GM10847 (cell line): ENCODE measurements around the gene WWC1.

ENCODE experiments used
- POLR2A ChIP-seq: IDR thresholded peaks from 2 replicates; pipeline ENCODE4 v1.6.1; 2011; ENCODE audit not compliant: insufficient read length; ENCODE audit errors: extremely low read depth

The WWC1 gene

DNA sequence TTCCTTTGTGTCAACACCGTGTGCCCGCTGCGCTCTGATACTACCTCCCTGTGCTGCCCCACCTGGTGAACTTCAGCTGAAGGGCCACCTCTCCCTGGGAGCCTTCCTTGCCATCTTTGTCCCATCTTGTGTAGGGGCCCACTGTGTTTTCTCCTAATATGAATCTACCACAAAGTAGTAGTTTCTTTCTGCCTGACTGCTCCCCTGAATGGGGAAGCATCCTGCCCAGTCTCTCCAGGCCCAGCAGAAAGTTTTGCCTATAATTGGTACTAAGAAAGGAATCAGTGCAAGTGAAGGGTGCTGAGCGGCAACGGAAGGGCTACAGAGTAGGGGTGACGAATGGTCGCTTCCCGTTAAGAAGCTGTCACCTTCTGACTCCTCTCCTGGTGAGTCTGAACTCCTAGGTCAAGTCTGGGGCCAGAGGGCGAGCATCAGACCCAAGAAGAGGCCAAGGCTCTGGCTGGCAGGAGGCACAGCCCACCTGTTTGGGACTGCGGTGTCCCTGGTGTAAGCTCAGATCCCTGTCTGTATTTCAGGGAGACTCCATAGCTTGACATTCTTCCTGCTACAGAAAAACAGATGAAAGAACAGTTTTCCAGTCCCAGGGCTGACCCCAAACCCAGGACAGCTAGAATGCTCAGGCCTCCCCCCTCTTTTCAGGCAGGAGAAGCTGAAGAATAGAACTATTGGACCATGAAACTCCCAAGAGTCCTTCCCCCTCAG is 24.1 kb downstream of the WWC1 start:
- no peak for TF ChIP-seq POLR2A

DNA sequence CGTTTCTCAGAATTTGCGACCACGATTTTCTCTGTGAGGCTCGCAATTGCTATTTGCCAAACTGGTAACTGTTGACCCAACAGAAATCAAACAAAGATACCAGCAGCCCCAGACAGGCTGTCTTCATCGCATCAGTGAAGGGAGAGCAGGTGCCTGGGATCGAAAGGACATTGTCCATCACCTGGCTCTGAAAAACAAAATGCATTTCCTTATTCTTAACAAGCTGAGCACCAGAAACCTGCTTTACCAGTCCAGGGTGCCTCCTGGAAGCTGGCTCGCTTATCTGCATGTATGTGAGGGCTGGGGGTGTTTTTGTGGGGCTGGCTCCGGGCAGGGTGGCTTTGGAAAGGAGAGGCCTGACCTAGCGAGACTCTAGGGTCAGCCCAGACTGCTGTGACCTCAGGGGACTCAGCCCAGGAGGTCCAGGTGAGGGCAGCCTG is 24.7 kb downstream of the WWC1 start:
- TF ChIP-seq POLR2A = no peak

DNA sequence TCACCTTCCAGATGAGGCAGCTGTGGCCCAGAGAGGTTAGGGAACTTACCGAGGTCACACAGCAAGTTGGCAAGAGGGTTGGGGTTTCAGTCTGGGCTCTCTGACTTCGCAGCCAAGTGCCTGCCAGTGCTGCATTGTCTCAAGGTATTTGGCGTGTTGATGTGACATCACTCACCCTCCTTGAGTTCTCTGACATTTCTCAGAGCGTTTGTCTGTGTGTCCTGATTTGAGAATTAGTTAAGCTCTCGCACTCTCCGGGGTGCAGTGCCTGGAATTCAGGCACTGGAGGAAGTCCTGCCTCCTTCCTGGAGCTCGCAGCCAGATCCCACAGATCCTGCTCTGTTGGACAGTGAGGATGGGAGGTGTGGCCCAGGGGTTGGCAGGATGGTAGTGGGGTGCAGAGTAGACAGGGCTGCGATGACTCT is 25.7 kb downstream of the WWC1 start:
- no peak for TF ChIP-seq POLR2A

DNA sequence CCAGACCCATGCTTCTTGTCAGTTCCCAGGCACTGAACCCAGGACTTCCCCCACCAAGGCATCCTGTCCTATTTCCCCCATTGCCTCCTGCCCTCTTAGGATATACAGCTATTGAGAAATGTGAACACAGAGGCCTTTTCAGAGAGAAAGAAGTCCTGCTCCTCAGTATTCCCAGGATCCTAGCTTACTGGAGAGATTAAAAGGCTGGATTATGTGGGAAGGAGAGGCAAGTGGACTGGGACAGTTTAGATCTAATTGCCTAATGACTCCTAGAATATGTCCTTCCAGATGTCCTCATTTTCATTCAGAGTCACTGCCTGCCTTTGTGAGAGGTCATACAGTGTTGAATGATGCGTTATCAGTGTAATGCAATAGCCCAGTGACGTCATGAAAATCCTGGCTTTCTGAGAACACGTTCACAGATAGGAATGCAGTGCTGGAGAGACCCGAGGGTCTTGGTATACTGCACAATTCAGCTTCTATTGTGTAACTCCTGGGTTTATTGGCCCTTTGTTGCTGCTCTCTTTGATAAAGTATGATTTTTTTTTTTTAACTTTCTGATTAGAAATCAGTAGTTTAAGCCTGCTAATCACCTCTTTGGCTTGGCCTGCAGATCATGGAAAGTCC is 26.2 kb downstream of the WWC1 start:
- no peak for TF ChIP-seq POLR2A

DNA sequence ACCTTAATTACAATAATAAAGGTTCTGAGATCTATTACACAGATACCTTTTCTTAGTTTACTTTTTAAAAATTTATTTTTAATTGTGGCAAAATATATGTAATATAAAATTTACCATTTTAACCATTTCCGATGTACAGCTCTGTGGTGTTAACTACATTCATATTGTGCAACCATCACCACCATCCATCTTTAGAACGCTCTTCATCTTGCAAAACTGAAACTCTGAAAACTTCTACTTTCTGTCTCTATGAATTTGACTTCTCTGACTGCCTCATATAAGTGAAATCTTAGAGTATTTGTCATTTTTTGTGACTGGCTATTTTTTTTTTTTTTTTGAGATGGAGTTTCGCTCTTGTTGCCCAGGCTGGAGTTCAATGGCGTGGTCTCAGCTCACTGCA is 26.8 kb downstream of the WWC1 start:
- TF ChIP-seq POLR2A = no peak

DNA sequence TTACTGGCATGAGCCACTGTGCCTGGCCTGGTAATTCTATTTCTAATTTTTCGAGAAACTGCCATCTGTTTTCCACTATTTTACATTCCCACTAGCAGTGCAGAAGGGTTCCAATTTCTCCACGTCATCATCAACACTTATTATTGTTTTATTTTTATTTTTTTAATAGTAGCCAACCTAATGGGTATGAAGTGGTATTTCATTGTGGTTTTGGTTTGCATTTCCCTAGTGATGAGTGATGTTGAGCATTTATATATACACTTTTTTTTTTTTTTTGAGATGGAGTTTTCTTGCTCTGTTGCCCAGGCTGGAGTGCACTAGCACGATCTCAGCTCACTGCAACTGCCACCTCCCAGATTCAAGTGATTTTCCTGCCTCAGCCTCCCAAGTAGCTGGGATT is 28.3 kb downstream of the WWC1 start:
- TF ChIP-seq POLR2A = no peak

DNA sequence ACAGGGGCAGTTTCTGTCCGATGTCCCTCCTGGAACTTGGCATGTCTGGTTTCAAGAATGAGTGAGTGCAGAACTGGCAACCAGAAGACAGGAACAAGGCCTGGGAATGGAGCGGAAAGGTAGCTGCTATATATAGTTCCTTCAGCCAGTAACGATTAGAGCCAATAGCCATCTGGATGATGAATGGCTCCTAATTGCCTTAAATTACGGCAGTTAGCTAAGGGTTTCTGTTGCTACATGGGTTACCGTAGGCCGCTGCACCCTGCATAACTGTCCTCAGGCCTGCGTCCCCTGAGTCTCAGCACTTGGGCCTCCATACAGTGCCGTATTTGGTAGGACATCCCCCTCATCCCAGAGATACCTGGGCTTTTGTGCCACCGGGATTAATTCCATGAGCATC is 29.4 kb downstream of the WWC1 start:
- TF ChIP-seq POLR2A = no peak

DNA sequence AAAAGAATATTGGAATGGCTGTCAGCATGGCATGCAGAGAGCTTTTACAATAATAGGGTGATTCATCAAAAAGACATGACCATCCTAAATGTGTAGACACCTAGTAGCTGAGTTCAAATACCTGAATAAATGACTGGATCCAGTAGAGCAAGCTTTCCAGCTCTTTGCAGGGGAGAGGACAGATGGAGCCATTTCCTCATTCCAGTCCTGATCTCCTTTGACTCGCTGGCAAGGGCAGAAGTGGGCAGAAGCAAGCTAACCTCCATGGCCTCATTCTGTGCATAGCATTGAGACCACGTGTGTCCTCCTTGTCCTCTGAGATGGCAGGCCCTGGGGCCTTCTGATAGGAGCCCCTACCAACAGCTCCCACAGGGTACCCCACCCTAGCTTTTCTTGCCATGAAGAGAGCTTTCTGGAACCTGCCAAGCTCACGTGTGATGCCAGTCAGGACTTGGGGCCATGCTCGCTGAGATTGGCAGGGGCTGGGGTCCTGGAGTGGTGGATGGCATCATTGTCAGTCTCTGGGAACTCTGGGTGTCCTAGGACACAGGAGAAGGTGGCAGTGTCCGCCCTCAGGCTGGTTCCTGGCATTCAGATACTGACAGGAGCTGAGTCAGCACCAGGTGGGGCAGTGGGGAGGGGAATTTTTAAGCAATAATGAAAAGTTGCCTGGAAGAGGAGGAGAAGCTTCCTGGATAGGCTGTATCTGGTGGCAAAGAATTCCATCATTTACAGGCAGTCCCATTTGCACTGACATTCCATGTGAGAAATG is 33.6 kb downstream of the WWC1 start:
- no peak for TF ChIP-seq POLR2A

DNA sequence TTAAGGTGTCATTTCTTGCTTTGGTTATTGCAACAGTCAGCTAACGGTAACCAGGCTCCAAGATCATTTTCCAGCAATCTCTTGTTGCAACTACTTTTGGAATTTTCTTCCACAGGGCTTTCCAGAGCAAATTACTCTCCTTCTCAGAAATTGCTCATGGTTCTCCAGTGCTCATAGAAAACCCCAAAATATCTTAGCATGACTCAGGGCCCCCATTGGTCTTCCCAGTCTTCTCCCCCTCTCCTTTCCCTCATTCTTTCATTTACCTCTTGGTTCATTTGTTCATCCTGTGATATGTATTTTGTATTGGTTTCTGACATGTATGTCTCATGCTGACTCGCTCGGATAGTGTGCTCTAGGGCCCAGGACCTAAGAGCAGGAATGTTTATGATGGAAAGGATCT is 35.6 kb downstream of the WWC1 start:
- no peak for TF ChIP-seq POLR2A

DNA sequence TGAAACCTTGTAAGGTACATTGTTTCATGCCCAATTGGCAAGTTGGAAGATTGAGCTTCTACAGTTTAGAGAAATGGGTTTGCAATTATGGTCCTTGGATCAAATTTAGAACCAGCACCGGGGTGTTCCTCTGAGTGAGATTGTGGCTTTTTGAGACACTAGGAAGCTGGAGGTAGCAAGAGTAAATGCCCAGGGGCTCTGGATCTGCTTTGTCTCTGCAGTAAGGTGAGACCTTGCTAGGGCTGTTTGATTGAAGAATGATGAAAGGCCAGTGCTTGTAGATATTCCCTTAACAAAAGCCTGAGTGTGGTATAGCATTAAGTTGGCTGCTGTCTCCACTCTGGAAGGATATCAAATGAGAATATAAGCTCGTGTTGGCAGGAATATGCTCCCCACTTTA is 36.0 kb downstream of the WWC1 start:
- TF ChIP-seq POLR2A = no peak

DNA sequence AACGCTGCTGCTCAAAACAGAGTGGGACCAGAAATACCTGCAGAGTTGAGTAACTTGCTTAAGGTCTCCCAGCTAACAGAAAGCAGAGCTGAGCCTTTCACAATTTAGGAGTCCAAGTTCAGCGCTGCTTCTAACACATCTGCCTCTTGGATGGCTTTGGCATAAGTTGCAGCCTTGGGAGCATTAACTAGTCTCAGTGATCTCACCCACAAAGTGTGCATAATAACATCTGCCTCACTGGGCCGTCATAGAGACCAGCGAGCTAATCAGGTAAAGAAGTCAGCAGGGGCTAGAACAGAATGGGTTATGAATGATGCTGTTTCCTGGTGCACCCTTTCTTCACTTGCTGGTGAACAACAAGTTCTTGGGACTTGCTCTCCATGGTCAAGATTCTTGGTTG is 36.5 kb downstream of the WWC1 start:
- no peak for TF ChIP-seq POLR2A

DNA sequence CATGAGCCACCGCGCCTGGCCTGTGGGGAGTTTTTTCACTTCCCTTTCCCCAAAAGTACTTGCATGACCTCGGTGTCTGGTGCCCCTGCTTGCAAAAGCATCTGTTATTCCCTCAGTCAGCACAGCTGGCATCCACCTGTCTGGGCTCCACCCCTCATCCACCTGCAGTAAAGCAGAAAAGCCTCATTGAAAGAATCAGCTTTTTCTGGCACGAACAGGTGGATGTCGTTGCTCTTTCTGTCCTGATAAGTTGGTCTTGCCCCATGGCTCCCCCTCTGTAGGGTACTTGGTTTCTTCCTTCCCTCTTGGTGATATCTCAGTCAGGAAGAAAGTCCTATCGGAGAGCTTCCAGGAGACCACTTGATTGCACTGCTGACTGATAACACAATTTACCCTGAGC is 37.4 kb downstream of the WWC1 start:
- TF ChIP-seq POLR2A = no peak

DNA sequence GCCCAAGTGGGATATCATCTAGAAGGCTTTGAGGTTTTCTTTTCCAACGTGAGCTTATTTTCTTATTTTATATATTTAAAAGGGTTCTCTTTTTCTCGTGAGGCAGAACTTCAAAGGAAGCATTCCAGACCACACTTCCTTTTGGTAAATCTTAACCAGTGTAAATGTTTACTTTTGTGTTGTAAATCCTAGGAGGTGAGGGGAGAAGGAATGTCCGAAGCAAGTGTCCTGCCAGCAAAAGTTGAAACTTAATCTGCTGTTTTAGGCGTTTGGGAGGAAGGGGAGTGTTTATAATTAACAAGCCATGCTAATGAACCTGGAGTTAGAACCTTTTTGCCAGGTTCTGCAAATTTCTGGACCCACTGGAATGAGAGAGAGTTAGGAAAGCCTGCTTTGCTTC is 37.9 kb downstream of the WWC1 start:
- no peak for TF ChIP-seq POLR2A

DNA sequence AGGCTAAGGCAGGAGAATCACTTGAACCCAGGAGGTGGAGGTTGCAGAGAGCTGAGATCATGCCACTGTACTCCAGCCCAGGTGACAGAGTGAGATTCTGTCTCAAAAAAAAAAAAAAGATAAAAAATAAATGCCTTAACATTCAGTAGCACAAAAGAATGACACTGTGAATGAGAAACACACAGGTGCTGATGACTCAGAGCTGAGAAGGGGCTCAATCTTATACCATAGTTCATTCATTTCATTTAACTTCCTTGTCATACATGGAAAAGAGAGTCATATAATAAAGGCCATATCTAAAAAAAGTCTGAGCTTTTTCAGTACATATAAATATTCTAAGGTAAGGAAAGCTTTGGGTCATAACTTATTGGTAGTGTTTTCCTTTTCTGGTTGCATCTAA is 40.6 kb downstream of the WWC1 start:
- no peak for TF ChIP-seq POLR2A

DNA sequence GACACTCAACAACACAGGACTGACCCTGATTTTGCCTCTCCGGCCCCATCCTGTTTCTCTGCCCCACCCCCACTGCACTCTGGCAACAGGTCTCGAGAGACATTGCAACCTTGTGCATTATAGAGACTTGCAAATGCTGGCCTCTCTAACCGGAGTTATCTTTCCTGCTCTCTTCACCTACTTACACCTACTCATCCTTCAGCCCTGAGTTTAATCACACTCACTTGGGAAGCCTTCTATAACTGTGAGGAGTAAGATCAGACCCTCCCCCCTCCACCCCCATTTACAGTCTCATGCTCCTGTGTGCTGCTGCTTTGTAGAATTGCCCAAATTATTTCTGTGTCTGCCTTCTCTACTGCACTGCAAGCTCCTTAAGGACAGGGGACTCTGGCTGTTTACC is 42.8 kb downstream of the WWC1 start:
- no peak for TF ChIP-seq POLR2A

DNA sequence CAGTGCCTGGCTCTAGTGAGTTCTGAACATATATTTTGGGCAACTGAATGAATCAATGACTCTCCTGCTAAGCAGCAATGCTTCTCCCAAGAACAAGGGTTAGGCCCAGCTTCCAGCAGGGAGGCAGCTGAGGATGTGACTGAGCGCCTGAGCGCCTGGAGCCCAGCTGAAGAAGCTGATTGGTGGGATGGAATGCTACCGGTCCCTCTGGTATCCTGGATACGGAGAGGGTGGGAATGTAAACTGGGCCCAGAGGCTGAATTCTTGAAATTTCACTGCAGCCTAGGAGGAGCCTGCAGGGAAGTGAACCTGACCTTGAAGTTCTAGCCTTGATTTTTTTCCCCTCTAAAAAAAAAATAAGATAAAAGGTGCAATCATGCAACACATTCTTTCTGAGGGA is 43.2 kb downstream of the WWC1 start:
- TF ChIP-seq POLR2A = no peak

DNA sequence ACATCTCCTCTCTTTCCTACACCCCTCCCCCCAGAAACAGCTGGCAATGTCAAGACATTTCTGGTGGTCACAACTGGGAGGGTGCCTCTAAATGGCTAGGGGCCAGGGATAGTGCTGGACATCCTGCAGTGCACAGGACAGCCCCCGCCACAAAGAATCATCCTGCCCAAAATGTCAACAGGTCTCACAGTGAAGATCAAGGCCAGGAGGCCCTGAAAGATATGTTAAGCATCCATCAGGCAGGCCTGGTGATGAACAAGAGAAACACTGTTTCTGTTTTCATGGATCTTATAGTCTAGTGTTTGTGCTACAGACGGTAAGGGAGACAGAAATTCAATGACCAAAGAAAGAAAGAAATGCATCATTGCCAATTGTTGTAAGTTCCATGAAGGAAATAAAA is 45.9 kb downstream of the WWC1 start:
- no peak for TF ChIP-seq POLR2A
